Jurkat, Clone E6-1 (cell line): Measurements from ENCODE around the gene RNU5D-1.

Experiments used
- DNase-seq: peaks from one replicate; pipeline ENCODE4 v3.0.0-alpha.2; 2011; ENCODE audit warnings: low read depth, low spot score
- H3K4me3 ChIP-seq: 2 replicates; pipeline ENCODE4 v1.5.1; 2011; ENCODE audit warnings: mild to moderate bottlenecking, low read length, control low read depth, moderate library complexity

The RNU5D-1 gene

GRCh38 chr1:44735992-44736391 is 5.0 kb upstream of the RNU5D-1 start:
- no peak overlapping the region for H3K4me3 ChIP-seq

GRCh38 chr1:44733784-44734183 is 2.8 kb upstream of the RNU5D-1 start:
- no peak for DNase-seq
- H3K4me3 ChIP-seq: no peak overlapping the region

More at GRCh38 chr1:44735992-44736391, 5.0 kb upstream of the RNU5D-1 start:
- no peak for DNase-seq

GRCh38 chr1:44733365-44733764 is 2.4 kb upstream of the RNU5D-1 start:
- no peak for DNase-seq
- H3K4me3 ChIP-seq: no peak overlapping the region

- no peak overlapping the region for H3K4me3 ChIP-seq
- no peak for DNase-seq
Observed at GRCh38 chr1:44724955-44725698, 5.8 kb downstream of the RNU5D-1 start.

GRCh38 chr1:44724296-44724954 is 6.5 kb downstream of the RNU5D-1 start:
- H3K4me3 ChIP-seq: no peak overlapping the region
- no peak for DNase-seq

- DNase-seq: no peak
- no peak overlapping the region for H3K4me3 ChIP-seq
Observed at GRCh38 chr1:44723496-44724295, 7.3 kb downstream of the RNU5D-1 start.

GRCh38 chr1:44723064-44723463 is 7.9 kb downstream of the RNU5D-1 start:
- H3K4me3 ChIP-seq: no peak overlapping the region
- DNase-seq: no peak

- H3K4me3 ChIP-seq: no peak overlapping the region
- peak; percentile 99 for DNase-seq
Observed at GRCh38 chr1:44721485-44722361, 9.2 kb downstream of the RNU5D-1 start.

- DNase-seq: no peak
- H3K4me3 ChIP-seq: no peak overlapping the region
Observed at GRCh38 chr1:44720281-44720680, 10.7 kb downstream of the RNU5D-1 start.

GRCh38 chr1:44719318-44719717 is 11.7 kb downstream of the RNU5D-1 start:
- no peak for DNase-seq

GRCh38 chr1:44718091-44718490 is 12.9 kb downstream of the RNU5D-1 start:
- DNase-seq: no peak
- H3K4me3 ChIP-seq: no peak overlapping the region

More at GRCh38 chr1:44719318-44719717, 11.7 kb downstream of the RNU5D-1 start:
- no peak overlapping the region for H3K4me3 ChIP-seq

- H3K4me3 ChIP-seq: no peak overlapping the region
- no peak for DNase-seq
Observed at GRCh38 chr1:44717653-44718052, 13.3 kb downstream of the RNU5D-1 start.

- DNase-seq: no peak
- no peak overlapping the region for H3K4me3 ChIP-seq
Observed at GRCh38 chr1:44717156-44717555, 13.8 kb downstream of the RNU5D-1 start.

GRCh38 chr1:44714944-44715571 is 15.9 kb downstream of the RNU5D-1 start:
- DNase-seq: peak; percentile 86
- peak overlapping the region; percentile 38 for H3K4me3 ChIP-seq

- no peak overlapping the region for H3K4me3 ChIP-seq
- no peak for DNase-seq
Observed at GRCh38 chr1:44714532-44714931, 16.4 kb downstream of the RNU5D-1 start.

GRCh38 chr1:44713321-44713781 is 17.6 kb downstream of the RNU5D-1 start:
- DNase-seq: no peak
- no peak overlapping the region for H3K4me3 ChIP-seq

- DNase-seq: peak; percentile 63
- H3K4me3 ChIP-seq: peak overlapping the region; percentile 30; the same call in 1 of the 2 replicates
Observed at GRCh38 chr1:44707959-44708831, 22.8 kb downstream of the RNU5D-1 start.
